ENCODE data around the gene NLRP1.
A peak's percentile ranks its signal among the peaks of the same experiment; 100 is the strongest.

DNA sequence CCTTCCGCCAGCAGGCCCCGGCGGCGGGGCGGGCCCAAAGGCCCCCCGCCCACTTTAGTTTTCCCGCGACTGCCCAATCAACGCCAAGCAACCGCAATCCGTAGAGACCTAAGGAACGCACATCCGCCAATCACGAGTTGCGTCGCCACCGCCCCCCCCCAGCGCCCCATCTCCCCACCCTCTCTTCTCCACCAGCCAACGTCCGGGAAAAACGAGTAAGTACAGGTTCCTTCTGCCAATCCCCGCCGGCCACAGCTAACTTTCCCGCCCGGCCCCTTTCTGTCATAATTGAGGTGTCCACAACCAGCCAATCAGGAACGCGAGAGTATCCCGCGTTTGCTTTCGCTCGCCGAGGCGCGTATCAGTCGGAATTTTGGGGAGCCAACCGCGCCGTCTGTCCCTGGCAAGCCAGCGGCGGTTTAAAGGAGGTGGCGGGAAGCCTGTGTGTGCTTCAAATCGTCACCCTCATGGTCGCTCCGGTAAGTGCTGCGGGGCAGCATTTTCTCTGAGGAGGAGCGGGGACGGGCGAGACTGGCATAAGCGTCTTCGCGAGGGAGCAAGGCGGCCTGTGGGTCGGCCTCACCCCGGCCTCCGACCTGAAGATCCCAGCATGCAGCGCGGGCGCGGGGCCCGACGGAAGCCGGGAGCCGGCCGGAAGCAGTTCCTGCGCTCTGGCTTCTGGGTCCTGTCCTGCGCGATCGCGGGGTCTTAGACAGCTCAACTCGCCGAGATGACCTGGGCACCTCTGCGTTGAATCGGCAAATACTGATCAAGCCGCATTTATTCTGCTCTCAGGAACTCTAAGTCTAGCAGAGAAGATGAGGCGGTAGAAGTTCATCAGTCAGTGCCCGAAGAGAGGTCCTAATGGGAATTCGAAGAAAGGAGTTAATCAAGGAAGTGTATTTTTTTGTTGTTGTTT lies 97.8 kb downstream of the NLRP1 start, which contains the start of gene MIS12:
- TF ChIP-seq, protein P1, sequence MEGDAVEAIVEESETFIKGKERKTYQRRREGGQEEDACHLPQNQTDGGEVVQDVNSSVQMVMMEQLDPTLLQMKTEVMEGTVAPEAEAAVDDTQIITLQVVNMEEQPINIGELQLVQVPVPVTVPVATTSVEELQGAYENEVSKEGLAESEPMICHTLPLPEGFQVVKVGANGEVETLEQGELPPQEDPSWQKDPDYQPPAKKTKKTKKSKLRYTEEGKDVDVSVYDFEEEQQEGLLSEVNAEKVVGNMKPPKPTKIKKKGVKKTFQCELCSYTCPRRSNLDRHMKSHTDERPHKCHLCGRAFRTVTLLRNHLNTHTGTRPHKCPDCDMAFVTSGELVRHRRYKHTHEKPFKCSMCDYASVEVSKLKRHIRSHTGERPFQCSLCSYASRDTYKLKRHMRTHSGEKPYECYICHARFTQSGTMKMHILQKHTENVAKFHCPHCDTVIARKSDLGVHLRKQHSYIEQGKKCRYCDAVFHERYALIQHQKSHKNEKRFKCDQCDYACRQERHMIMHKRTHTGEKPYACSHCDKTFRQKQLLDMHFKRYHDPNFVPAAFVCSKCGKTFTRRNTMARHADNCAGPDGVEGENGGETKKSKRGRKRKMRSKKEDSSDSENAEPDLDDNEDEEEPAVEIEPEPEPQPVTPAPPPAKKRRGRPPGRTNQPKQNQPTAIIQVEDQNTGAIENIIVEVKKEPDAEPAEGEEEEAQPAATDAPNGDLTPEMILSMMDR (IDR thresholded peaks at IDR 0.05): peak in 2 of 3 donors; percentile 13 to 23
- TF ChIP-seq EP300 (IDR thresholded peaks at IDR 0.05): peak; percentile 38
- peak; percentile 81 for TF ChIP-seq POLR2A (IDR thresholded peaks at IDR 0.05)
